EL (cell line): ENCODE results near the gene SHC1.
A peak's percentile ranks its signal among the peaks of the same experiment; 100 is the strongest.

Source experiments
- DNase-seq: peaks from one replicate; pipeline ENCODE4 v3.0.0-alpha.2; 2016

The SHC1 gene

GRCh38 chr1:154973344-154974101, 3.0 kb upstream of the SHC1 start:
- DNase-seq = peak; percentile 99

DNA sequence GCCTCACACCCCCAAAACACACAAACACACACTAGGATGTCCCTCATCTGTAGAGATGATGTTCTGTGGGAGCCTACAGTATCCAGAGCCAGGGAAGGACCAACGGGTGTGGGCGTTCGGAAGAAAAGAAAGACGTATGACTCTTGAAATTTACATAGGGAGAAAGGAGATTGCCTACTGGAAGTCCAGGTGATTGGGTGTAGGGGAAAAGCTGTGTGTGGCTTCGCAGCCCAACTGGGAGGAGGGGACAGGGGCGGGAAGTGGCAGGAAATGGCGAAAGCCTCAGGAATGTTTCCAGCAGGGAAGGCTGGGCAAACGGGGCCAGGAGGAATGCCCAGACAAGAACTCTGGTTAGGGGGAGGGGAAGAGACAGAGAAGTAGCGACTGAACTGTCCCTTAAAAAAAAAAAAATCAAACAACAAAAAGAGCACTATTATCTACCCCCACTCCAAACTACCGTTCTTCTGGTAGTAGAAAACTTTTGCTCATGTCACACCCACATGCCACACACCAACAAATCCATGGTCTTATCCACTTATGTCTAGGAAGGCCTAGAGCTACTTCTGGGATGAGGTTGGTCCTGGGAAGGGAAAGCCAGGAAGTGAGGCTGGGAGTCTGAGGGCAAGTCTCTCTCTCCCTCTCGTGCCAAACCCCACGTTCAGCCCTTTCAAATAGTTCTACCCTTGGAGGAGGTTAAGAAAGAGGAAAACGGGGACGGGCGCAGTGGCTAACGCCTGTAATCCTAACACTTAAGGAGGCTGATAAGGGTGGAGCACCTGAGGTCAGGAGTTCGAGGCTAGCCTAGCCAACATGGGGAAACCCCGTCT, 2.2 kb upstream of the SHC1 start:
- peak; percentile 98 for DNase-seq

- no peak for DNase-seq
Measured at GRCh38 chr1:154972213-154972516, 1.6 kb upstream of the SHC1 start.

DNA sequence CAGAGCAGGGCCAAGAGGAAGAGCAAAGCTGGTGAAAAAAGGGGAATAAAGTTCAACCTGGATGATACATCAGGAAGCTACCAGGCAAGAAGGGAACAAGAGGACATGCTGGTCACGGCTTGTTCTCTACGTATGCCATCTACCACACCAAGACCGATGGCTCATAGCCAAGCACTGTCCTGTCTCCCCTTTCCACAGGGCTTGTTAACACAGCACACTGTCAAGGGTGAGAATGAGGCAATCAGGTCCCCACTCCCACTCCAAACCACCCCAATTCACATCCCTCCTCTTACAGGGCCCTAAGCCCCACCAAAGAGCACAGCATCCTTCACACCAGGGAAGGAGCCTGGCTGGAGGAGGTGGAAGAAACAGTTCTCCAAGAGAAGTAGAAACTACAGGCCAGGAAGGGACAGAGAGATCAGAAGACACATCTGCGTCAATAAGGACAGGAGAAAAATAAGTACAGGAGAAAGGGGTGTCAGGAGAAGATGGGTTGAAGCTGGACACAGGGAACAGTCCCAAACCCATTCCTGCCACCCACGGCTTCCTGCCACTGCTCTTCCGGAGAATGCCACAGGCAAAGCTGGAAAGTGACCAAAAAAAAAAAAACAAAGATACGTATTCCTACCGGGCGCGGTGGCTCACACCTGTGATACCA, 923 bp upstream of the SHC1 start:
- peak; percentile 38 for DNase-seq

DNA sequence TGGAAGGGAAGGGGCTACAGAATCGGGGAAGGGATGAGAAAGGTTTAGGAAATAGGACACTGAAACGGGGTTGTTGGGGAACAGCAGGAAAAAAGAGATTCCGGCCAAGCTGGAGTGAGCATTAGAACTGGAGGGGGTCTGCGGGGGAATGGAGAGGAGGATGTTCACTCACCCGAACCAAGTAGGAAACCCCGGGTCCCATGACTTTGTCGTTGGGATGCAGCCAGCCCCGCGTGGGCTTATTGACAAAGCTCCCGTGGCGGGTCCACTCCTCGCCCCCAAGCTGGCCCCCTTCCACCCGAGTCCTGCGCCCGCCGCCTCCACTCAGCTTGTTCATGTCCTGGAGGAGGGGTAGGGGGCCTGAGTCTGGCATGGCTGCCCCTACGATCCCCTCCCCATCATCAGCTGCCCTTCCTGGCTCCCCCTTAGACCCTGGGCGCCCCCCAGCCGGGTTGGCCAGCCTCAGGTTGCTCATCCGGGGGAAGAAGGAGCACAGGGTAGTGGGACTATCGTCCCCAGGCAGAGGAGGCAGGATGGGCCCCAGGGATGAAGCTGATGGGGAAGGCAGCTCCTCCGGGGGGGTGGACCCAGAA, 591 bp downstream of the SHC1 start:
- DNase-seq = no peak

DNA sequence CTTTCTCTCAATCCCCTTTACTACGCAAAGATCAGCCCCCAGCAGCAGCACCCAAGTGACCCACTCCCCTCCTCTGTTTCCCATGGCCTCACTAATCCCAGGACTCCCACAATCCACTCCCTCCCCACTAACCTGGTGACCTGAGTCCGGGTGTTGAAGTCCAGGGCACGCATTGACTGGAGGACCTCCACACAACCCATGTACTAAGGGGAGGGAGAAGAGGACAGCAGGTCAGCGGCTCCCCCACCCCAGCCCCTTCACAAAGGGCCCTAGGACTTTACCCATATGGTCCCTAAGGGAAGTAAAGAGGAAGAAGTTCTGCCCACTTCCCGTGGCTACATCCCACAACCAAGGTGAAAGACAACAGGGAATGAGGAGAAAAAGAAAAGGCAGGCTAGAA, 1.3 kb downstream of the SHC1 start:
- DNase-seq = no peak

GRCh38 chr1:154968731-154969130, 1.8 kb downstream of the SHC1 start:
- DNase-seq = no peak

GRCh38 chr1:154967331-154967950, 3.1 kb downstream of the SHC1 start:
- no peak for DNase-seq

- DNase-seq = no peak
Measured at GRCh38 chr1:154966111-154966510, 4.4 kb downstream of the SHC1 start.

DNA sequence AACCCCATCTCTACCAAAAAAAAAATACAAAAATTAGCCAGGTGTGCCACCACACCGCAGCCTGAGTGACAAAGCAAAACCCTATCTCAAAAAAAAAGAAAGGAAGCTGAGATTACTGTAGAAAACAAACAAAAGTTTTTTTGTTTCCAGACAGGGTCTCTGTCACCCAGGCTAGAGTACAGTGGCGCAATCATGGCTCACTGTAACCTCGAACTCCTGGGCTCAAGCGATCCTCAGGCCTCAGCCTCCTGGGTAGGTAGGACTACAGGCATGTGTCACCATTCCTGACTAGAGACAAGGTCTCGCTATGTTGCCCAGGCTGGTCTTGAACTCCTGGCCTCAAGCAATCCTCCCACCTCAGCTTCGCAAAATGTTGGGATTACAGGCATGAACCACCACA, 6.2 kb downstream of the SHC1 start:
- no peak for DNase-seq

DNA sequence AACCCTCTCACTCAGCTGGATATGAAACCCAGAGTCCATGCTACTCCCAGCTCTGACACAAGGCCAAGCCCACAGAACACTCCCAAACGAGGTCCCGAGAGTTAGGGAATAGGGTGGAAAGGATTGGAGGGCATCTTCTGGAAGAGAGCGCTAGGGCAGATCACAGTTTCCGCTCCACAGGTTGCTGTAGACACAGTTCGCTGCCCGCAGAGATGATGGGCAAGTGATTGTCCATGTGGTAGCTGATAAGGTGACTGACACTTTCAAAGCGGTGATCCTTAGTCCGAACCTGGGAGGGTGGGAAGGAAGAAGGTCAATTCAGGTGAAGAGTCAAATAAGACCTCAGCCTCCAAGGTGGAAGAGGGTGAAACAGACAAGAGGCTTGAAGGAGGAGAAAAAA, 6.9 kb downstream of the SHC1 start:
- DNase-seq = no peak

GRCh38 chr1:154962795-154963330, 7.7 kb downstream of the SHC1 start:
- DNase-seq = no peak

- peak; percentile 35 for DNase-seq
Measured at GRCh38 chr1:154962156-154962749, 8.3 kb downstream of the SHC1 start.

GRCh38 chr1:154961207-154962155, 9.1 kb downstream of the SHC1 start, which contains the start of gene PYGO2:
TSS of gene PYGO2 (minus strand) at chr1:154961782. CDS start at chr1:154961576, 206 bp downstream.
- DNase-seq = peak; percentile 81

DNA sequence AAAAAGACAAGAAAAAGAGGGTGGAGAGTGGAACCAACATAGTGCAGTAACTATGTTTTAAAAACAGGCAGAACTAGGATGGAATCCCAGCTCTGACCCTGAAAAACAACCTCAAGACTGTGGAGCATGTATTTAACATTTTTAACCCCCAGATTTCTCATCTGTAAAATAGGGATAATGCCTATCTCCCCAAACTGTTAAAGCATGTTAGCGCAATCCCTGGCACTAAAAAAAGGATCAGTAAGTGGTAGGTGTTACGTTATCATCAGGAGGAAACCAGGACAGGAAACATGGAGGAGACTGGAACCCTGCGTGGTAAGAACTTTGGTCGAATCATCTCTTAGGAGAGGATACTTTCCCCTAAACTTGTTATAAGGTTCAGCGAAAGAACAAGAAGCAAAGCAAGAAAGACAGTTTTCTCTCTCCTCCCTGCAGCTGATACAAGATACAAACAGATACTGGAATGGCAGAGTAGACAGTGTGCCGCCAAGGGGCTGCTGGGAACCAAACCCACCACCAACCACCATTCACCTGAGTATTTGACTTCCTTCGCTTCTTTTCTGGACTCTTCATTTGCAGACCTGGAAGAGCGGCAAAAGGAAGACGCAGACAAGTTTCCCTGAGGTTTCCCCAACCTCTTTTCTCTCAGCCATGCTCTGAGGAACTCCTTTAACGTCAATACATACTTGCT, 10.0 kb downstream of the SHC1 start:
- DNase-seq = no peak

DNA sequence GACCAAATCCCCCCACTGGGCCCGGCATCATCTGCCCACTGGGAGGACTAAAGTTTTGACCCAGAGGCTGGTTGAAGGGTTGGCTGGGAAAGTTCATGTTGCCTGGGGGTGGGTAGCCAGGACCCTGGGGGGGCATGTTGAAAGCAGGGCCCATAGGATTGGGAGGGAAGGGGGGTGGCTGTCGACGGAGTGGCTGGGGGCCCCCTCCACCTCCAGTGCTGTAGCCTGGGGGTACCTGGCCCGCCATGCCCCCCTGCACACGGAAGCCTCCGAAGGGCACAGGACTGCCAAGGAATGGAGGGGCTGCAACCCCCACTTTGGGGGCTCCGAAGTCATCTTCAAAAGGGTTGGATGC, 11.1 kb downstream of the SHC1 start:
- DNase-seq = no peak

- no peak for DNase-seq
Measured at GRCh38 chr1:154958681-154959425, 11.7 kb downstream of the SHC1 start.

DNA sequence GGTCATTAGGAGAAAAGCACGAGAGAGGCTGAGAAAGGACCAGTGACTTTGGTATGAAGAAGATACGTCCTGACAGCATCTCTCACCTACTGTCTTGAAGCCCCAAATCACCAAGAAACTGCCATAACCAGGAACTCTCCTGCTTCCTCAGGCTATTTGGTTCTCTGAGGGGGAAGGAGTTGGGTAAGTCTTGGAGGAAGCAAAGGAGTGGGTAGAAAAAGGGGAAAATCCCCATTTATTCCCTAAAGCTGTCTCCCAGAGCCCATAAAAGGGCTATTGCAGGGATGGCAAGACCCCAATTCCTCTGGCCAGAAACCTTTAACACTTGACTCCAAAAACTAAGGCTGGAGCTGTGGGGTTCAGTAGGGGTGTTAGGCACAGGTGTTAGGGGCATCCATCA, 12.5 kb downstream of the SHC1 start:
- no peak for DNase-seq

DNA sequence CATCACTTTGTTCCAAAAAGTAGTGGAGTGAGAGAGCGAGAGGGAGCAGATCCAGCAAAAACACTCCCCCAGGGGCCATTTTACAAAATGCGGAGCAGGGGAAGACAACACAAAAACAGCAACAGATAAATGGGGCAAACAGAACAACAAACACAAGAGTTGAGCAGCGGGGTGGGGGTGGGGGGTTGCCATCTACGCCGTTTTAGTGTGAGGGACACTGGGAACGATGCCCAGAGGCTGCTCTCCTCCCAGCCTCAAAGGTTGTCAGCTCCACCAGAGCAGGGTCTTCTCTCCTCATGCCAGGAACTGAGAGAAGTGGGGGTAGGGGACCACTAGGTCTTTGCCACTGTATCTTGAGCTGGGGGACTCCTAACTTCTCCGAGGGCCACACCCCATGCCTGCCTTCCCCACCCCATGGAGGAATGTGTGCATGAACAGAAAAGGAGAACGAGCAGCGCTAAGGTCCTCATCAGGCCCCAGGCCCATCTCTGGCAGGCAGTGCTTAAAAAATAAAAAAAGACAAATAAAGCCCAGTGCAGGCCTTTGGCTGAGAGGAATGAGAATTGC, 13.4 kb downstream of the SHC1 start:
- no peak for DNase-seq
